ENCODE results near the gene IPO5.

Gene IPO5

GRCh38 chr13:98065468-98065867 is 112.0 kb downstream of the IPO5 start:
- DNase-seq: no peak

- DNase-seq: no peak
Observed at GRCh38 chr13:98066636-98067035, 113.2 kb downstream of the IPO5 start.

DNA sequence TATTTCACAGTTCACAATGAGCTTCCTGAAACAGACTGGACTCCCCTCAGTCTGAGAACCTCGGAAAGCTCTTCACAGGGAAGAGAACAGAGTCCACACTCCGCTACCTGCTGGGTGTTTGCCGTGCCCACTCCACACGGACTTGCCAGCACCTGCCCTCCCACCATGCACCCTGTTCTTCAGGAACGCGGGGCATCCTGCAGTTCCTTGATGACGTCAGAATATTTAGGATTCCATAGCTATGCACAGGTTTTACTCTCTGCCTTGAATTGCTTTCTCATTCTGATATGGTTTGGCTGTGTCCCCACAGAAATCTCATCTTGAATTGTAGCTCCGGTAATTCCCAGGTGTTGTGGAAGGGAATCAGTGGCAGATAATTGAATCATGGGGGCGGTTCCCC is 115.0 kb downstream of the IPO5 start:
- no peak for DNase-seq

DNA sequence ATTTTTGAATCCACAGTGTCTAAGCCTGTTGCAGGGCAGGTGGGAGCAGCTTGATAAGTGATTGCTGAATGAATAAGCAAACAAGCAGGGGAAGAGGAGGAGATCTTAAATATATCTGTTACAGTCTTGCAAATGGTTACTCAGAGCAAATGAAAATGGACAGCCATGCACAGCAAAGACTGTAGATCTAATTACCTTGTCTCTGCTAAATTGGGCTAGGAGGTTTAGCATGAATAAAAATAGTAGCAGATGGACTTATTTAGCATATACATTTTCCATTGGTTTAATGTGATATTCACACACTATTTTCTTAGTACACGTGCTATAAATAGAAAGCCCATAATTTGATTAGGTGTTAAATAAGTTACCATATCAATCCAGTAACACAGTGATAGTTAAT is 116.5 kb downstream of the IPO5 start:
- no peak for DNase-seq

DNA sequence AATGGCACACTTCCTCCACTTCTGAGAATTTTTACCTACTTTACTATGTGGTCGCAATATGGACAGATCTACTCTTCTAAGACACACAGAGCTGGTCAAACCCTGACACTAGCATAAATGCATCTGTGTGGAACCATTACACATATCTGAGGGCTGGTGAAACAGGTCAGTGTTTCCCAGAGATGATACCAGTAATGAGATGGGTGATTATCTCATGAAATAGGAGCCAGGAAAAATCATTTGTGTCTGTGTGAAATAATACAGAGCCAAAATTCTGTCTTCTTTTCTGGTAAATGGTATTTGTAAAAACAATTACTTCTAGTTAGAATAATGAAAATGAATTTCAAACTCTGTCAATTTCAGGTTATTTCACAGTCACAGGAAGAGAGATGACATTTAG is 117.8 kb downstream of the IPO5 start:
- DNase-seq: no peak

GRCh38 chr13:98072476-98072875 is 119.0 kb downstream of the IPO5 start:
- no peak for DNase-seq

All from NCI-H187 (cell line).